Stimulated activated naive B cell treated with anti-CD40 and anti-IgM and Interleukin-4, amounts not matched to agents 10 μg/mL and 1 μg/mL and 100 μg/mL, for 72 hours (primary cell): ENCODE data around the gene ADAMTS12.

Source experiments
- ATAC-seq, 2 donors: fragments of 150-1000 bp; cut with Tn5 transposase; replicated peaks; 2 replicates each; pipeline ENCODE4 v1.10.0; 2021; ENCODE audit warnings: moderate library complexity in 1 of 2
- DNase-seq: peaks from one replicate; pipeline ENCODE4 v3.0.0; 2021
- H3K27ac Mint-ChIP-seq: one replicate; pipeline ENCODE4 v1.8.0; 2022; ENCODE audit warnings: mild to moderate bottlenecking, mixed read lengths
- H3K27me3 Mint-ChIP-seq, 2 donors: one replicate each; pipeline ENCODE4 v1.8.0; 2022; ENCODE audit warnings: mixed read lengths in 2 of 2
- H3K36me3 Mint-ChIP-seq, 2 donors: one replicate each; pipeline ENCODE4 v1.8.0; 2022; ENCODE audit warnings: mixed read lengths in 2 of 2, mild to moderate bottlenecking in 1 of 2
- H3K4me1 Mint-ChIP-seq, 2 donors: one replicate each; pipeline ENCODE4 v1.8.0; 2022; ENCODE audit warnings: mixed read lengths in 2 of 2, mild to moderate bottlenecking in 1 of 2
- H3K4me3 Mint-ChIP-seq, 2 donors: one replicate each; pipeline ENCODE4 v1.8.0; 2022; ENCODE audit warnings: mild to moderate bottlenecking in 2 of 2, mixed read lengths in 2 of 2, moderate library complexity in 1 of 2
- H3K9me3 Mint-ChIP-seq, 2 donors: one replicate each; pipeline ENCODE4 v1.8.0; 2022; ENCODE audit warnings: mixed read lengths in 2 of 2, mild to moderate bottlenecking in 1 of 2

The ADAMTS12 gene

DNA sequence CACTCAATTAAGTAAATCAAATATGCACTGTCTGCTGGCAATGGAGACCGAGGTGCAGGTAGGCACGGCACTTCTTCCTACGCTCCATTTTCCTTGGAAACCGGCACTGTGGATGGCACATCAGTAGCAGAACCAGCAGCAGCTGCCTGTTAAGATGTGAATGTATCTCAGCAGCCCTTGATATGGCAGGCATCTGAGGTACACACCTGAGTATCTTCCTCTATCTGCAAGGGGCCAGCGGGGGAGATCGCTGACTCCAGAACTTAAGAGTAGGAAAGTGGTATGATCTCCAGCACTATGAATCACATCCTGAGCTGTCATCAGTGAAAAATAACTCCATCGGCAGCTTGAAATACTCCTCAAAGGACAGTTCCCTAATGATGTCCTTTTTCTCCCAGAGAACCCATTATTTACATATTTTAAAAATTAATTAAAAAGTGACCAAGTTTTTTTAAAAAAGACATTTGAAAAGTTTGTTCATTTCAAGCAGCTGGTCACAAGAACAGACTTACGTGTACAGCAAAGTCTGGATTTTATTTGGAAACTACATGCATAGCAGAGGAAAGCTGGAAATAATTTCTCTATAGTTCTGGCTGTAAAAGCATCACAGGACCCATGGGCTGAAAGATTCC is 97.1 kb downstream of the ADAMTS12 start:
- Mint-ChIP-seq H3K27ac (no peak overlapping the region), H3K9me3 (no peaks in the 10 kb centered on the region), H3K4me3 (no peak overlapping the region), H3K27me3 (no peaks in the 10 kb centered on the region), H3K4me1 (no peaks in the 10 kb centered on the region), H3K36me3 (no peaks in the 10 kb centered on the region)
- DNase-seq (no peak), ATAC-seq (no peak)

DNA sequence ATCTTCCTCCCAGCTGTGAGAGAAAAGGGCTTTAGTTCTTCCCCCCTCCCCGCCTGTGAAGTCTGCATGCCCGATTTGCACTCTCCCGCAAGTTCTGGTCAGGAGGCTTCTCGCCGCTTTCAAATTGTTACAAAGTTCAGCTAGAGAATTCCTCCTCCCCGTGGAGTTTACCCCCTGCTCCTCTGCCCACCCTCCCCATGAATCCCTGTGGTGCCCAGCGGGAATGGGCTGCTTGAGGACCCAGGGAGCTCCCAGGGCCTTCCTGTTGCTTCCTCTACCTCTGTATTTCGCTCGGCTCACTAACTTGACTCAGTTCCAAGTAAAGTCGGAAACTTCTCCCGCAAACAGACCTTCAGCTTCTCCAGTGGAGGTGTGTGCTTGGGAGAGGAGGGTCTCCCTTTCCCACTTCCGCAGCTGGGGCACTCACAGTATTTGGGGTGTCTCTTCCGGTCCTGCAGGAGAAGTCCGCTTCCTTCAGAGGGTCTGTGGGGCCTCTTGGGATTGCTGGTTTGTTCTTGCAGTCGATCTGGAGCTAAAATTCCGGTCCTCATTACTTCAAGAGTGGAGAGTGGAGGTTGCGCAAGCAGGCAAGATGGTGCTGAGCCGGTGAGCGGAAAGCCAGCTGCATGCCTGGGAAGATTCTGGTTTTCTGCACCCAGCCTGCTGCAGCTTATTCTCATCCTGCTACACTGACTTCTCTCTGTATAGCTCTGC is 97.8 kb downstream of the ADAMTS12 start:
- no peaks in the 10 kb centered on the region for H3K9me3 Mint-ChIP-seq
- no peak for ATAC-seq

DNA sequence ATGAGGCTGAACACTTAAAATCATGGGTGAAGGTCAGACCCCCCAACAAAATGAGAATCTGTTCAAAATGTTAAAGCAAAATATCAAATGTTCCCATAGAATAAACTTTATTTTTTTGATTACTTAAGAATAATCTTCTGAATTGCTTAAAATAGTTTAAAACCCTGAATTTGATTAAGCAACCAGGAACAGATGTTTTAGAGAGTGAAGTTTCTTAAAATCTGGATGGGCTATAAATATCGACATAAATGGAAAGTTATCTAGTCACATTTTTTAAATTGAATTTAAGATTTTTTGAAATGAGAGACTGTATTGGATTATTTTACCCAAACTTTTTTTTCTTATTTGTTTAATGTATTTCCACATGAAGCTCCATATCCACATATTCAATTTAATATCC is 98.5 kb downstream of the ADAMTS12 start:
- Mint-ChIP-seq H3K27me3 (no peaks in the 10 kb centered on the region), H3K36me3 (no peaks in the 10 kb centered on the region), H3K4me3 (no peak overlapping the region), H3K9me3 (no peaks in the 10 kb centered on the region), H3K27ac (no peak overlapping the region), H3K4me1 (no peaks in the 10 kb centered on the region)
- ATAC-seq (no peak), DNase-seq (no peak)

More for the DNA sequence above, 97.8 kb downstream of the ADAMTS12 start:
- no peaks in the 10 kb centered on the region for H3K4me1 Mint-ChIP-seq
- H3K4me3 Mint-ChIP-seq = no peak overlapping the region
- DNase-seq = no peak
- no peak overlapping the region for H3K27ac Mint-ChIP-seq
- no peaks in the 10 kb centered on the region for H3K36me3 Mint-ChIP-seq
- no peaks in the 10 kb centered on the region for H3K27me3 Mint-ChIP-seq

DNA sequence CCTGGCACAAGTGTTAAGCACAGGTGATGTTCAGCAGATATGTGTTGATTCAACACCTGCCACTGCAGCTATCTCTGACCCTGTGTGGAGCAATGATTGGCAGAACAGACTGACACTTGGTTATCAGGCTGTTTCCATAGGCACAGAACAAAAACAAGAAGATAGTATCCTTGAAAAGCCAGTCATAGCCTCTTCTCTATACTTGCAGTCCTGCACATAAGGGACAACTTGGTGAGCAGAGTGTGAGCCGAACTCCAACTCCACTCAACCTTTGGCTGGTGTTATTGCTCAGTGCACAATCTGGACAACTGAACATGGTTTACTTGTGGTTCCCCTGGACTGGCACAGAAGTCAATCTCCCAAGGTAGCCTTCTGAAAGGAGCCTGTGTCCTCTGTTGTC is 99.2 kb downstream of the ADAMTS12 start:
- DNase-seq (no peak), ATAC-seq (no peak)
- Mint-ChIP-seq H3K4me3 (no peak overlapping the region), H3K9me3 (no peaks in the 10 kb centered on the region), H3K27ac (no peak overlapping the region), H3K4me1 (no peaks in the 10 kb centered on the region), H3K27me3 (no peaks in the 10 kb centered on the region), H3K36me3 (no peaks in the 10 kb centered on the region)

DNA sequence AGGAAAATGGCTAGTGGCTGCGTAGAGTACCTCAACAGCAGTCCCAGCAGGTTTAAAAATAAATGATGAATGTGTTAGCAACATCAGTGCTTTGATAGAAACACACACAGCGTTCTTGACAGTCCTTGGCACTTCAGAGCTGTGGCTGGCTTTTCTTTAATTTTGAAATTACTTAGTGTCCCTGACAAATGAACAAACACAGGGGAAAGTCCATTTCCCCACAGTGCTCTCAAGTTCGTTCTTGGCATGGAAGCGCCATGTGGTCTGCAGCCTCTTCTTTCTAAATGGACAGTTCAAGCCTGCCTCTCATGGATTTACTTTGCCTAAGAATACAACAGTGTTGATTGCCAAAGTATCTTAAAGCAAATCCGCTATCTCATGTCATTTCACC is 102.2 kb downstream of the ADAMTS12 start:
- Mint-ChIP-seq H3K27me3 (no peaks in the 10 kb centered on the region), H3K27ac (no peak overlapping the region), H3K36me3 (no peaks in the 10 kb centered on the region), H3K4me1 (no peaks in the 10 kb centered on the region), H3K9me3 (peaks cover 5 to 11% of the 10 kb centered on the region in 2 donors), H3K4me3 (no peak overlapping the region)
- ATAC-seq = no peak
- no peak for DNase-seq

DNA sequence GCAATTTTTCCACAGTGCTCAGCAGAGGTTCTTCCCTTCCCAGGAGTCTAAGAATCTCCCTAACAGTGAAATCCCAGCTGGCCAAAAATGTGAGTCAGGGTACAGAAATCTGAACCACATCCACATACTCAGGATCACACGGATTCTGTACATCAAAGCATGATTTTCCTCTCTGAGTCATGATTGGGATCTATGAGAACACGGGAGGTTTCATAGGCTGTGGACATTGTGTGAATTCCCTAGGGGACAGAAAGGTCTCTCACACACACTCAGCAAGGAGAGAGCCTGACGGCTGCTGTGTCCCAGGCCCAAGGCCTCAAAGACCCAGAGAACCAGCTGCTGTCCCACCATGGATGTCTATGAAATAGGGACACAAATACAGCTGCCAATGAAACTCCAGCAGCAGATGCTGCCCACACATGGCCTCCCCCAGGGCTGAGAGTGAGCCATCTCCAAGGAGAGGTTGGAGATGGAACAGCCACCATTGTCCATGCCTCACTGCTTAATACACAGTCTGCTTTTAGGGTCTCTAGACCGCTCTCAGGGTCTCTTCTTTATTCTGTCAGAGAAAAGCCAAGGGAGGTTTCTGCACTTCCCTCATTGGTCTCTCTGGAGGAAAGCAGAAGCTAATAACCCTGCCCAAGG is 102.7 kb downstream of the ADAMTS12 start:
- no peaks in the 10 kb centered on the region for H3K27me3 Mint-ChIP-seq
- H3K4me3 Mint-ChIP-seq = no peak overlapping the region
- H3K27ac Mint-ChIP-seq = no peak overlapping the region
- DNase-seq = no peak
- no peaks in the 10 kb centered on the region for H3K36me3 Mint-ChIP-seq
- H3K9me3 Mint-ChIP-seq = peaks cover 5 to 11% of the 10 kb centered on the region in 2 donors
- ATAC-seq = peak in 1 of 2 donors; percentile 14
- H3K4me1 Mint-ChIP-seq = no peaks in the 10 kb centered on the region

DNA sequence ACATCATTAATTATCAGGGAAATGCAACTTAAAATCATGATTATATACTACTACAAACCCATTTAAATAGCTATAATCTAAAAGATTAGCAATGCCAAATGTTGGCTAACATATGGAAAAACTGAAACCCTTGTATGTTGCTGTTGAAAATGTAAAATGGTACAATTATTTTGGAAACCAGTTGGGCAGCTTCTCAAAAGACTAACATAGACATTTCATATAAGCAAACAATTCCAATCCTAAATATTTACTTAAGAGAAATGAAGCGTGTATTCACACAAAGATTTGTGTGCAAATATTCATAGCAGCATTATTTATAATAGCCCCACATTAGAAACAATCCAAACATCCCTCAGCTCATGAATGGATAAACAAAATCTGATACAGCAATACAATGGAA is 106.2 kb downstream of the ADAMTS12 start:
- Mint-ChIP-seq H3K4me3 (no peak overlapping the region), H3K27ac (no peak overlapping the region), H3K27me3 (no peaks in the 10 kb centered on the region), H3K9me3 (peaks cover 7 to 11% of the 10 kb centered on the region in 2 donors), H3K4me1 (no peaks in the 10 kb centered on the region), H3K36me3 (no peaks in the 10 kb centered on the region)
- no peak for DNase-seq
- ATAC-seq = no peak

DNA sequence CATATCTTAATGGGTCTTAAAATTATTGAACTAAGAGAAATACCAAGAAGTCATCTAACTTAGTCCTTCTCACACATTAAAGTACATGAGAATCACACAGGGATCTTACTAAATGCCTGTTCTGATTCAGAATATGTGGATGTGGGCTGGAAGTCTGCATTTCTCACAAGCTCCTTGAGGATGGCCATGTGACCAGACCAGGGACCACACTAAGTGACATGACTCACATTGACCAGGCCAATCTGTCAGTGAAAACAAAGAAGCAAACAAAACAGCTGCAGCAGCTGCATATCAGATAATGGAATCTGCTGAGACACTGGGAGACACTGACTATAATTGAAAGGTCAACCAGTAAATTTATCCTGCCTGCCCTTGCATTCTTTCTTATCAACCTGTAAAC is 110.5 kb downstream of the ADAMTS12 start:
- H3K27ac Mint-ChIP-seq = no peak overlapping the region
- DNase-seq = no peak
- H3K4me1 Mint-ChIP-seq = no peaks in the 10 kb centered on the region
- no peaks in the 10 kb centered on the region for H3K27me3 Mint-ChIP-seq
- H3K36me3 Mint-ChIP-seq = no peaks in the 10 kb centered on the region
- peaks cover 15 to 19% of the 10 kb centered on the region in 2 donors for H3K9me3 Mint-ChIP-seq
- ATAC-seq = no peak
- H3K4me3 Mint-ChIP-seq = no peak overlapping the region

DNA sequence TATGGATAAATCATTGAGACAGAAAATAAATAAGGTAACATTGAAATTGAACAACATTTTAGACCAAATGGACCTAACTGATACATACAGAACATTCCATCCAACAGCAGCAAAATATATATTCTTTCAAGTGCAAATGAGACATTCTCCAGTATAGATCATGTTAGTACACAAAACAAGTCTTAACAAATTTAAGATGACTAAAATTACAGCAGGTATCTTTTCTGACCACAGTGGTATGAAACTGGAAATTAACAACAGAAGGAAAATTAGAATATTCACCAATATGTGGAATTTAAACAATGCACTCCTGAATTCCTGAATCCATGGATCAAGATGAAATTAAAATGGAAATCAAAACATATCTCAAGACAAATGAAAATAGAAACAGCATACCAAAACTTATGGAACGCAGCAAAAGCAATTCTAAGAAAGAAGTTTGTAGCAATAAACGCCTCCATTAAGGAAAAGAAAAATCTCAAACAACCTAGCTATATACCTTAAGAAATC is 115.6 kb downstream of the ADAMTS12 start:
- no peak overlapping the region for H3K27ac Mint-ChIP-seq
- H3K4me3 Mint-ChIP-seq = no peak overlapping the region
- no peaks in the 10 kb centered on the region for H3K4me1 Mint-ChIP-seq
- DNase-seq = no peak
- no peak for ATAC-seq
- no peaks in the 10 kb centered on the region for H3K27me3 Mint-ChIP-seq
- H3K36me3 Mint-ChIP-seq = no peaks in the 10 kb centered on the region
- peaks cover 8% of the 10 kb centered on the region in 2 donors for H3K9me3 Mint-ChIP-seq

DNA sequence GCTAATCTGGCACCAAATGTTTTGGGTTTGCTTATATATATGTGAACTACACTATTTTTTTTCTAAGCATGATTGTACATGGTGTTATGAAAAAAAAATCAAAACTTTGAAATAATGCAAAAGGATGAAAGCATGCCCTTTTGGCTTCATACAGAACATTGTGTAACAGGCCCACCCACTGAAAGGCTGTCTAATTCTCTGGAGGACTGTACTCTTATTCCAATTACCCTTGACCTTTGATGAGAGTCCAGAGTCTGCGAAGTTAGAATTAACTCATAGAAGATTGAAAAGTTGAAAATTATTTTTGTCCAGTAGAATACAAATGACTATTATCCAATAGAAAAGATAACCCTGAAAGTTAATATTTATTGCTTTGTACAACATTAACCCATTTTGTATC is 117.4 kb downstream of the ADAMTS12 start:
- Mint-ChIP-seq H3K4me3 (no peak overlapping the region), H3K4me1 (no peaks in the 10 kb centered on the region), H3K27me3 (no peaks in the 10 kb centered on the region), H3K36me3 (no peaks in the 10 kb centered on the region), H3K9me3 (peaks cover 8% of the 10 kb centered on the region in 2 donors), H3K27ac (no peak overlapping the region)
- no peak for ATAC-seq
- no peak for DNase-seq

DNA sequence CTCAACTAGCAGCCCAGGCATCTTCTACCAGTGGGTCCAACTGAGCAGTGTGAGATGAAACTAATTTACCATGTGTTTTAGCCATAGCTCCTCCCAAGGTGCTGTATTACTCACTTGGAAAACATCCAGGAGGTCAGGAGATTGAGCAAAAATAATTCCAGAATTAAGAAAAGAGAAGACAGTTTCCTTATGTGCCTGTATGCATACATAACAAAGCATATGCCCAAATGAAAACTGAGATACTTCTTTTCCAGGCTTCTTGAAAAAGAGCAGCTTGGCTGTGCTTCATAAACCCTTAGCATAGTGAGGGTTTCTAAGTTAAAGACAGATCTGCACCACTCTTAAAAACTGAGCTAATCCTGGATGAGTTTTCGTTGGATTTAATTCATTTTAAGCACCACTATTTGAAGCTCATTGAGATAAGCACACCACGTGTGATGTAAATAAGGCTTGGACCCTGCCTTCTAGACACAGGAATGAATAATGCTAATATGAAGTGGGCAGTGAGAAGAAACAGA is 119.4 kb downstream of the ADAMTS12 start:
- Mint-ChIP-seq H3K4me1 (no peaks in the 10 kb centered on the region), H3K36me3 (no peaks in the 10 kb centered on the region), H3K4me3 (no peak overlapping the region), H3K27ac (no peak overlapping the region), H3K9me3 (peaks cover 0 to 4% of the 10 kb centered on the region in 2 donors), H3K27me3 (peaks cover 0 to 6% of the 10 kb centered on the region in 2 donors)
- DNase-seq (no peak), ATAC-seq (no peak)

DNA sequence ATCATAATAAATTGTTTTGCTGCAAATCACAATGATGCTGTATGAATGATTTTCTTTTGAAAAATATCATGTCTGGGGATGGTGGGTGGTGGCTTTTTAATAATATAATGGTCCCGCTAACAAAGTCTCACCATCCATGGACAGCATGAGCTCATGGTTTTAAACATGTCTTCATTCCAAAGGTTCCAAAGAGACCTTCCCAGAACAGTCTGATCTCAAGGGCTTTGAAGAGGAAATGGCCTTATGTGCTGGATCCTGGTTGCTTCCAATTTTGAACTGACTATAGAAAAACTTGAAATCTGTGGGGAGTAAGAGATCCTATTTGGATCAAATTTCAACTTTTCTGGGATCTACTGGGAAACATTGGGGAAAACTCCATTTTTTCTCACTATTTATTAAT is 121.8 kb downstream of the ADAMTS12 start:
- Mint-ChIP-seq H3K4me1 (no peaks in the 10 kb centered on the region), H3K36me3 (no peaks in the 10 kb centered on the region), H3K27me3 (peaks cover 0 to 7% of the 10 kb centered on the region in 2 donors), H3K9me3 (no peaks in the 10 kb centered on the region), H3K27ac (no peak overlapping the region), H3K4me3 (no peak overlapping the region)
- ATAC-seq = no peak
- no peak for DNase-seq

DNA sequence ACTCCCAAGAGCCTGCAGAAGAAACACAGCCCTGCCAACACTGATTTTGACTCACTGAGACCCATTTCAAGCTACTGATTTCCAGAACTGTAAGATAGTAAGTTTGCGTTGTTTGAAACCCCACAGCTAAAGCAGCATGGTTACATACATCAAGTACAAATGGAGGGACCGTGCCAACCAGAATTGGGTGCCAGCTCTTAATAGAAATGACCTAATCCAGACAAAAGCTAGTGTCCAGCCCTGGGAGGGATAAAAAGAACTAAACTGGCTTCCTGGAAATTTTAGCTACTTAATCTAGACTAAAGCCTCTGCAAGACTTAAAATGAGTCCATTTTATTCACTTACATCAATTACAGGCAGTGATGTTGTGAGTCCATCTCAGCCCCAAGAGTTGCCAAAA is 122.6 kb downstream of the ADAMTS12 start:
- Mint-ChIP-seq H3K36me3 (no peaks in the 10 kb centered on the region), H3K9me3 (no peaks in the 10 kb centered on the region), H3K4me3 (no peak overlapping the region), H3K4me1 (no peaks in the 10 kb centered on the region), H3K27ac (no peak overlapping the region), H3K27me3 (peaks cover 0 to 7% of the 10 kb centered on the region in 2 donors)
- ATAC-seq (no peak), DNase-seq (no peak)

DNA sequence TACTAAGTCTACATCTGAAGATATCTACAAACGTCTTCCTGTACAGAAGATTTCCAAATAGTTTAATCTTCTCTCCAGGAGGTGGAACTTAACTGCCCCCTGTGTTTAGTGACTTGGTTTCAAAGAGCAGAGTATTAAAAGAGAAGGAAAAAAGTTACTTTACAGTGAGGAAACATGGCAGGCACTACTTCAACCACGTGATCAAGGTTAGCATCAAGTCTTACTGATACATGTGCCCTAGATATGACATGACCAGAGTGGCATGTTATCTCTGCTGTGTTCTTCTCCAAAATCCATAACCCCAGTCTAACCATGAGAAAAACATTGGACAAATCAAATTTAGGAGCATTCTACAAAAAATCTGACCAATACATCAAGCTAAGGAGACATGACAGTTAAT is 125.8 kb downstream of the ADAMTS12 start:
- ATAC-seq (no peak), DNase-seq (no peak)
- Mint-ChIP-seq H3K27ac (no peak overlapping the region), H3K36me3 (no peaks in the 10 kb centered on the region), H3K4me3 (no peak overlapping the region), H3K27me3 (peaks cover 0 to 7% of the 10 kb centered on the region in 2 donors), H3K9me3 (no peaks in the 10 kb centered on the region), H3K4me1 (no peaks in the 10 kb centered on the region)

DNA sequence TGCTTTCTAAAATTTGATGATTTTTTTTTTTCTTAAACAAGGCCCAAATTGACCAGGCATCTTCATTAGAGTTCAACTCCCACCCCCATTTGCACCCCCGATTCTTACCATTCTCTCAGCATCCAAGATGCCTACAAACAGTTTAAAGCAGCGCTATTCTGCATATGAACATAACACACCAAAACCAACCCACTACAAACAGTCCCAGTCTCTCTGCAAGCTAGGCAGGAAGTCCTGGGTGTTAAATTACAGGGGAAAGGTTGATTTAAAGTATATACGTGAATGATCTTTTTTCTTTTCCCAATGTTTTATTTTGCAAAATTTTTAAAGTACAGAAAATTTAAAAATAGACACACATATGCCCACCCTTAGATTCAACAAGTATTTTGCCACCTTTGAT is 127.0 kb downstream of the ADAMTS12 start:
- ATAC-seq (no peak), DNase-seq (no peak)
- H3K4me3 Mint-ChIP-seq = no peak overlapping the region
- H3K36me3 Mint-ChIP-seq = no peaks in the 10 kb centered on the region
- H3K27me3 Mint-ChIP-seq = peaks cover 0 to 7% of the 10 kb centered on the region in 2 donors
- no peak overlapping the region for H3K27ac Mint-ChIP-seq
- no peaks in the 10 kb centered on the region for H3K9me3 Mint-ChIP-seq
- H3K4me1 Mint-ChIP-seq = no peaks in the 10 kb centered on the region
